Aorta (tissue), 5 donors: ENCODE data around the gene ZNF831. TPM values are rescaled to one million over a fixed set of nuclear protein-coding genes. Genes with fewer than 3 reads are reported as not detected.

Source experiments
- ATAC-seq: fragments of 200-7000 bp; cut with Tn5 transposase; one replicate; pipeline ENCODE4 v1.9.1; 2022; ENCODE audit warnings: moderate library complexity; ENCODE audit not compliant: low FRiP score
- DNase-seq, 2 donors: peaks; one replicate each; pipeline ENCODE4 v3.0.0-alpha.2; 2020
- H3K27ac ChIP-seq, 2 donors: one replicate each; pipeline ENCODE4 v1.5.1; 2013; ENCODE audit warnings: low read length in 2 of 2, mild to moderate bottlenecking in 2 of 2, moderate library complexity in 2 of 2, control low read depth in 1 of 2, inconsistent platforms in 1 of 2, low read depth in 1 of 2
- H3K27me3 ChIP-seq, 2 donors: one replicate each; pipeline ENCODE4 v1.6.1; 2013; ENCODE audit warnings: control low read depth in 1 of 2, low read length in 1 of 2, mild to moderate bottlenecking in 1 of 2, moderate library complexity in 1 of 2; ENCODE audit not compliant: insufficient read depth in 2 of 2, control insufficient read depth in 1 of 2
- H3K36me3 ChIP-seq, 2 donors: one replicate each; pipeline ENCODE4 v1.6.1; 2013; ENCODE audit warnings: control low read depth in 1 of 2, low read length in 1 of 2, mild to moderate bottlenecking in 1 of 2; ENCODE audit not compliant: insufficient read depth in 2 of 2, control insufficient read depth in 1 of 2
- H3K4me1 ChIP-seq, 2 donors: one replicate each; pipeline ENCODE4 v1.6.1; 2013; ENCODE audit warnings: low read length in 2 of 2, control low read depth in 1 of 2, mild to moderate bottlenecking in 1 of 2, moderate library complexity in 1 of 2; ENCODE audit not compliant: insufficient read depth in 2 of 2, control insufficient read depth in 1 of 2
- H3K4me3 ChIP-seq, 2 donors: one replicate each; pipeline ENCODE4 v1.5.1; 2013; ENCODE audit warnings: low read length in 2 of 2, control low read depth in 1 of 2, mild to moderate bottlenecking in 1 of 2
- H3K9me3 ChIP-seq: one replicate; pipeline ENCODE4 v1.6.1; 2013; ENCODE audit warnings: mild to moderate bottlenecking, low read length; ENCODE audit not compliant: control insufficient read depth
- WGBS, 2 donors: extraction: QIAGEN DNeasy Blood & Tissue Kit; methylation state at CpG; one replicate each; pipeline ENCODE4 v1.1.7; 2013; 5-methylcytosine and 5-hydroxymethylcytosine counted together
- intact Hi-C, 2 donors: fragments of 100-400 bp; cut with DNase I; formaldehyde crosslinking; loops; one replicate each; pipeline versions ENCODE4 v1.14.2 to v1.15.0; 2022
- polyA plus RNA-seq, 2 donors: library from polyadenylated mRNA; stranded (reverse); fragments of 200-250 nt; gene quantifications; one replicate each; pipeline ENCODE4 v1.2.3, GENCODE V29; 2013
- total RNA-seq, 2 donors: library from RNA; stranded (reverse); fragmentation: NEBNext Ultra II Directional; extraction: Animal tissue kit (Norgen Biotek cat#: 25700); gene quantifications; one replicate each; pipeline ENCODE4 v1.2.1, GENCODE V29; 2021
- donor health status: healthy with polysubstance abuse.
- donor health status: Bipolar disorder and iron deficiency.
- donor health status: DM: no; HTN: no; CAD: no.
- donor health status: DM: no; HTN: no; CAD: no.
- donor health status: DM: yes; HTN: yes; CAD: no.

ZNF831 gene
- total and polyA plus RNA-seq, 4 donors: 0.03 to 0.68 (median 0.57) TPM; not detected in 1

- no peak overlapping the region for H3K4me3 ChIP-seq
- ATAC-seq (no peak), DNase-seq (no peak)
- H3K27ac ChIP-seq: no peak overlapping the region
- no peaks in the 10 kb centered on the region for H3K27me3 ChIP-seq
- H3K4me1 ChIP-seq: no peaks in the 10 kb centered on the region
- no peaks in the 10 kb centered on the region for H3K36me3 ChIP-seq
- 80 to 81% methylated on average over 12 of the region's 12 CpGs for WGBS, 2 donors
- no peaks in the 10 kb centered on the region for H3K9me3 ChIP-seq
- intact Hi-C loops: loop anchor here in 1 of 2 donors (10.0 kb wide), 1 partner anchor 273 kb away; no protein-coding TSS in a partner anchor
Observed at GRCh38 chr20:59157961-59158541, 5.6 kb upstream of the ZNF831 start.

DNA sequence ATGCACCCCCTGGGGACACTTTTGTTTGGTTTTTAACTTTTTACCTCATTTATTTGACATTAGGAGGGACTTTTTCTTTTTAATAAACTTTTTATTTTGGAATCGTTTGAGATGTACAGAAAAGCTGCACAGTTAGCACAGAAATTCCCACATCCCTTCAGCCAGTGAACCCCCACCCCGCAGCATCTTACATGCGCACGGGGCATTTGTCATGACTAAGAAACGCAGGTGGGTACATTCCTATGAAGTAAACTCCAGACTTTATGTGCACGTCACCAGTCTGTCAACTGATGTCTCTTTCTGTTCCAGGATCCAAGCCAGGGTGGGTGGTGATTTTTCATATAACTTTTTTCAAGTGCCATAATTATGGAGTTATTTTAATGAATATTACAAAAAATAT, 4.9 kb upstream of the ZNF831 start:
- Histone ChIP-seq H3K4me3 (no peak overlapping the region), H3K36me3 (no peaks in the 10 kb centered on the region), H3K27ac (no peak overlapping the region), H3K27me3 (no peaks in the 10 kb centered on the region), H3K4me1 (no peaks in the 10 kb centered on the region), H3K9me3 (no peaks in the 10 kb centered on the region)
- 82 to 83% methylated on average over 6 of the region's 6 CpGs for WGBS, 2 donors
- DNase-seq (no peak), ATAC-seq (no peak)
- intact Hi-C loops: loop anchor here in 1 of 2 donors (10.0 kb wide), 1 partner anchor 274 kb away; no protein-coding TSS in a partner anchor

DNA sequence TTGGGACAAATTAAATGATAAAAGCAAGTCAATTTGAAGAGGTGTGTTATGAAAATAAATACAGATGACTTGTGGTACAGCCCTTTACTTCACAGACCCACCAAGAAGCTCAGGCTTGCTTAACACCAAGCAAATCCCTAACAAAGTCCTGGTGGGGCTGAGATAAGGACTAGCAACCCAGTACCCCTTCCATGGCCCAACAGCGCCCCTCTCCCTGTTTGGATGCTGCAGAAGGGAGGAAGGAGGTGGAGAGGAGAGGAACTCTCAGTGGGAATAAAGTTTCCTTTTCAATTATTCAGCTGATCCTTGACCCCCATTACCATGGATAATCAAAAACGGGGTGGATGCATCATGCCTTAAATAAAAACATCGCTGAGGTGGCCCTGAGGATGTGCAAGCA, 4.5 kb upstream of the ZNF831 start:
- WGBS, 2 donors: 69 to 73% methylated on average over 3 of the region's 3 CpGs
- Histone ChIP-seq H3K27me3 (no peaks in the 10 kb centered on the region), H3K36me3 (no peaks in the 10 kb centered on the region), H3K27ac (no peak overlapping the region), H3K9me3 (no peaks in the 10 kb centered on the region), H3K4me3 (no peak overlapping the region), H3K4me1 (no peaks in the 10 kb centered on the region)
- intact Hi-C loops: loop anchor here in 1 of 2 donors (10.0 kb wide), 1 partner anchor 274 kb away; no protein-coding TSS in a partner anchor
- DNase-seq (no peak), ATAC-seq (no peak)

GRCh38 chr20:59159493-59160376, 3.9 kb upstream of the ZNF831 start:
- no peak overlapping the region for H3K27ac ChIP-seq
- ATAC-seq: no peak

GRCh38 chr20:59160389-59161115, 3.1 kb upstream of the ZNF831 start:
- no peaks in the 10 kb centered on the region for H3K36me3 ChIP-seq
- H3K4me1 ChIP-seq: no peaks in the 10 kb centered on the region
- DNase-seq: no peak
- H3K4me3 ChIP-seq: no peak overlapping the region
- 64 to 71% methylated on average over 9 of the region's 9 CpGs for WGBS, 2 donors
- intact Hi-C loops: no loop called here
- no peak for ATAC-seq
- no peaks in the 10 kb centered on the region for H3K9me3 ChIP-seq
- no peaks in the 10 kb centered on the region for H3K27me3 ChIP-seq
- no peak overlapping the region for H3K27ac ChIP-seq

More at GRCh38 chr20:59159493-59160376, 3.9 kb upstream of the ZNF831 start:
- intact Hi-C loops: loop anchor here in 1 of 2 donors (10.0 kb wide), 1 partner anchor 275 kb away; no protein-coding TSS in a partner anchor
- H3K4me3 ChIP-seq: no peak overlapping the region
- 84% methylated on average over 18 of the region's 18 CpGs for whole genome bisulfite sequencing, 2 donors
- no peak for DNase-seq
- no peaks in the 10 kb centered on the region for H3K4me1 ChIP-seq
- H3K36me3 ChIP-seq: no peaks in the 10 kb centered on the region
- H3K9me3 ChIP-seq: no peaks in the 10 kb centered on the region
- no peaks in the 10 kb centered on the region for H3K27me3 ChIP-seq

GRCh38 chr20:59161721-59162120, 1.9 kb upstream of the ZNF831 start:
- Histone ChIP-seq H3K27ac (no peak overlapping the region), H3K4me1 (no peaks in the 10 kb centered on the region), H3K27me3 (no peaks in the 10 kb centered on the region), H3K9me3 (no peaks in the 10 kb centered on the region), H3K4me3 (no peak overlapping the region), H3K36me3 (no peaks in the 10 kb centered on the region)
- intact Hi-C loops: no loop called here
- no peak for ATAC-seq
- DNase-seq: no peak
- WGBS, 2 donors: 75 to 76% methylated on average over 2 of the region's 2 CpGs

DNA sequence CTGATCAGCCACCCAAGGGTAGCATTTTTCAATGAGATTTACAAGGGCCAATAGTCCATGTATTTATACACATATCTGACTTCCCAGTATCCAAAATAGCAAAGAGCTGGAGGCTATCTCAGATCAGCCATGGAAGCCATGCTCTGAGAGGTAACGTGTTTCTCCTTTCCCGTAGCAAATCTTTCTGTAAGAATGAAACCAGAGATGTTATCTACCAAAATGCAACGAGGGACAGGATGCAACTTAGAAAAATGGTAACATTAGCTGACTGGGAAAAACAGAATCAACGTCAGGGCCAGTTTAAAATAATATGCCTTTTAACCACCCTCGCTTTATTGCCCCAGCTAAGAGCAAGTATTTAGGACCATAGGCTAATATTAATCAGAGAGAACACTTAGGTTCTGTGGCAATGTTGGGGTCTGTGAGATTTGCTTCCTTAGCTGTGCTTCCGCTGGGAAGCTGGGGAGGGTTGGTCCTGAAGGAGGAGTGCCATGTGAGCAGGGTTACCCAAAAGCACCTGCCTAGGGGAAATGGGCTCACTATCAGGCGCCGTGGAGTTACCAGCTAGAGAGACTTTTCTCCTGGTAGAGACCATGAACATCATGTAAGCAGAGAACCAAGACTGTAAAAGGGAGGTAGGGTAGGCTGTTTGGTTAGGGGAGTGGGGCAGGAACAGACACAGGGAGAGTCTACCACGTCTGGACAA, 1.2 kb downstream of the ZNF831 start:
- intact Hi-C loops: no loop called here
- 54% methylated on average over 9 of the region's 9 CpGs for WGBS, 2 donors
- DNase-seq (no peak), ATAC-seq (no peak)
- no peak overlapping the region for H3K4me3 ChIP-seq
- no peaks in the 10 kb centered on the region for H3K36me3 ChIP-seq
- no peaks in the 10 kb centered on the region for H3K27me3 ChIP-seq
- no peak overlapping the region for H3K27ac ChIP-seq
- H3K9me3 ChIP-seq: no peaks in the 10 kb centered on the region
- no peaks in the 10 kb centered on the region for H3K4me1 ChIP-seq

GRCh38 chr20:59165396-59165795, 1.8 kb downstream of the ZNF831 start:
- Histone ChIP-seq H3K9me3 (no peaks in the 10 kb centered on the region), H3K27me3 (no peaks in the 10 kb centered on the region), H3K27ac (no peak overlapping the region), H3K4me1 (no peaks in the 10 kb centered on the region), H3K4me3 (no peak overlapping the region), H3K36me3 (no peaks in the 10 kb centered on the region)
- ATAC-seq: no peak
- 81 to 83% methylated on average over 1 of the region's 1 CpG for WGBS, 2 donors
- intact Hi-C loops: no loop called here
- no peak for DNase-seq
